Loucy (cell line): ENCODE measurements around the gene MYEOV.
A peak's percentile ranks its signal among the peaks of the same experiment; 100 is the strongest.

Experiments used
- H2AFZ ChIP-seq: fragments of 200-600 bp; sonication (generic); 2 replicates; pipeline ENCODE4 v1.6.0; 2016; ENCODE audit warnings: antibody characterized with exemption, mild to moderate bottlenecking, low read length, moderate library complexity
- H3F3A ChIP-seq: fragments of 200-600 bp; 2 replicates; pipeline ENCODE4 v1.6.0; 2016; ENCODE audit warnings: antibody characterized with exemption, low read depth, mild to moderate bottlenecking
- H3K27me3 ChIP-seq: fragments of 200-600 bp; sonication (generic); 2 replicates; pipeline ENCODE4 v1.6.1; 2014; ENCODE audit warnings: low read length, mild to moderate bottlenecking; ENCODE audit not compliant: insufficient read depth, poor library complexity, severe bottlenecking
- H3K36me3 ChIP-seq: fragments of 200-600 bp; sonication (generic); 2 replicates; pipeline ENCODE4 v1.6.1; 2016; ENCODE audit warnings: low read length; ENCODE audit not compliant: insufficient read depth
- H3K4me1 ChIP-seq: fragments of 200-600 bp; sonication (generic); 2 replicates; pipeline ENCODE4 v1.5.1; 2014; ENCODE audit warnings: low read length, mild to moderate bottlenecking; ENCODE audit not compliant: insufficient read depth, poor library complexity, severe bottlenecking
- H3K4me2 ChIP-seq: fragments of 200-600 bp; sonication (generic); 2 replicates; pipeline ENCODE4 v1.6.0; 2014; ENCODE audit warnings: antibody characterized with exemption, low read length, low read depth, mild to moderate bottlenecking; ENCODE audit not compliant: poor library complexity, severe bottlenecking
- H3K4me3 ChIP-seq: fragments of 200-600 bp; sonication (generic); 2 replicates; pipeline ENCODE4 v1.5.1; 2014; ENCODE audit warnings: low read length, mild to moderate bottlenecking, mixed read lengths; ENCODE audit not compliant: poor library complexity, severe bottlenecking
- H3K79me2 ChIP-seq: fragments of 200-600 bp; sonication (generic); 2 replicates; pipeline ENCODE4 v1.6.1; 2014; ENCODE audit warnings: low read length; ENCODE audit not compliant: insufficient read depth
- H3K9ac ChIP-seq: fragments of 200-600 bp; sonication (generic); 2 replicates; pipeline ENCODE4 v1.6.0; 2014; ENCODE audit warnings: mild to moderate bottlenecking, low read depth, low read length, moderate library complexity; ENCODE audit not compliant: poor library complexity, severe bottlenecking
- H3K9me2 ChIP-seq: fragments of 200-600 bp; sonication (generic); replicated peaks from 2 replicates; pipeline ENCODE4 v1.6.1; 2016; ENCODE audit warnings: low read depth, low read length, mixed read lengths
- H3K9me3 ChIP-seq: fragments of 200-600 bp; sonication (generic); 2 replicates; pipeline ENCODE4 v1.6.1; 2014; ENCODE audit warnings: mild to moderate bottlenecking, antibody characterized with exemption, low read length, low read depth; ENCODE audit not compliant: insufficient read depth
- H4K20me1 ChIP-seq: fragments of 200-600 bp; sonication (generic); 2 replicates; pipeline ENCODE4 v1.6.0; 2014; ENCODE audit warnings: antibody characterized with exemption, low read length, mild to moderate bottlenecking; ENCODE audit not compliant: insufficient read depth, poor library complexity, severe bottlenecking
- CTCF ChIP-seq: fragments of 200-600 bp; sonication (generic); conservative IDR thresholded peaks from 2 replicates; pipeline ENCODE4 v1.5.1; 2014; ENCODE audit warnings: mild to moderate bottlenecking, antibody characterized with exemption, low read length
- EZH2phosphoT487 ChIP-seq: fragments of 200-600 bp; IDR thresholded peaks from 2 replicates; pipeline ENCODE4 v1.6.1; 2018; ENCODE audit warnings: antibody characterized with exemption, mild to moderate bottlenecking, moderate library complexity, borderline replicate concordance

Gene MYEOV

GRCh38 chr11:69295995-69296889 lies 2.3 kb downstream of the MYEOV start:
- Histone ChIP-seq H2AFZ (no peak overlapping the region), H3K9ac (peak overlapping the region; percentile 38), H3K4me3 (peak overlapping the region; percentile 36), H3K27me3 (no peaks in the 10 kb centered on the region), H3K9me3 (no peaks in the 10 kb centered on the region), H3F3A (no peaks in the 10 kb centered on the region), H3K79me2 (no peaks in the 10 kb centered on the region), H3K4me1 (peaks cover 80% of the 10 kb centered on the region), H3K9me2 (no peaks in the 10 kb centered on the region), H3K4me2 (peak overlapping the region; percentile 62), H4K20me1 (no peaks in the 10 kb centered on the region), H3K36me3 (no peaks in the 10 kb centered on the region)
- TF ChIP-seq EZH2phosphoT487 (no peak), CTCF (no peak)

GRCh38 chr11:69296890-69297786 lies 3.2 kb downstream of the MYEOV start:
- peaks cover 88% of the 10 kb centered on the region for H3K4me1 ChIP-seq
- peak overlapping the region; percentile 48 for H3K9ac ChIP-seq
- no peaks in the 10 kb centered on the region for H3K9me2 ChIP-seq
- no peaks in the 10 kb centered on the region for H3F3A ChIP-seq
- H3K27me3 ChIP-seq, result no peaks in the 10 kb centered on the region
- no peaks in the 10 kb centered on the region for H3K9me3 ChIP-seq
- no peaks in the 10 kb centered on the region for H3K36me3 ChIP-seq
- no peaks in the 10 kb centered on the region for H3K79me2 ChIP-seq
- H3K4me2 ChIP-seq, result peak overlapping the region; percentile 73
- no peak overlapping the region for H2AFZ ChIP-seq
- TF ChIP-seq CTCF (no peak), EZH2phosphoT487 (peak; percentile 40; the same call in 1 of the 2 replicates)
- peak overlapping the region; percentile 54 for H3K4me3 ChIP-seq
- H4K20me1 ChIP-seq, result no peaks in the 10 kb centered on the region

GRCh38 chr11:69297787-69298266 lies 3.9 kb downstream of the MYEOV start:
- Histone ChIP-seq H2AFZ (no peak overlapping the region), H3K4me1 (peaks cover 91% of the 10 kb centered on the region), H3K9ac (peak overlapping the region; percentile 48), H3K36me3 (no peaks in the 10 kb centered on the region), H3K9me2 (no peaks in the 10 kb centered on the region), H3K79me2 (no peaks in the 10 kb centered on the region), H3F3A (no peaks in the 10 kb centered on the region), H3K4me2 (peak overlapping the region; percentile 73), H4K20me1 (no peaks in the 10 kb centered on the region), H3K27me3 (no peaks in the 10 kb centered on the region), H3K4me3 (peak overlapping the region; percentile 54), H3K9me3 (no peaks in the 10 kb centered on the region)
- TF ChIP-seq CTCF (no peak), EZH2phosphoT487 (no peak)
